ENCODE results near the gene HK1. TPM values are rescaled to one million over a fixed set of nuclear protein-coding genes. Genes with fewer than 3 reads are reported as not detected.
"Not testable (repeated sequence)": the region's sequence is repeated elsewhere in the genome, so short reads cannot be mapped to it uniquely, and the experiment has no call there.

Gene HK1
- total and polyA plus RNA-seq, 2 donors (not counting 1 experiment from before 2014, with no cell fraction given) = 60.6 to 172 TPM

- no peak overlapping the region for H3K9ac ChIP-seq (ENCODE audit: insufficient read depth, low read length)
- no peaks in the 10 kb centered on the region for H3K4me1 ChIP-seq (ENCODE audit: control insufficient read depth, extremely low read depth, insufficient read depth, low read length)
- DNase-seq (ENCODE audit: low read depth in 2 of 2) = no peak
Measured at GRCh38 chr10:69446229-69446628, 167.9 kb downstream of the HK1 start.

GRCh38 chr10:69446650-69447151, 168.4 kb downstream of the HK1 start:
- no peak overlapping the region for H3K9ac ChIP-seq (ENCODE audit: insufficient read depth, low read length)
- TF ChIP-seq, protein P1, sequence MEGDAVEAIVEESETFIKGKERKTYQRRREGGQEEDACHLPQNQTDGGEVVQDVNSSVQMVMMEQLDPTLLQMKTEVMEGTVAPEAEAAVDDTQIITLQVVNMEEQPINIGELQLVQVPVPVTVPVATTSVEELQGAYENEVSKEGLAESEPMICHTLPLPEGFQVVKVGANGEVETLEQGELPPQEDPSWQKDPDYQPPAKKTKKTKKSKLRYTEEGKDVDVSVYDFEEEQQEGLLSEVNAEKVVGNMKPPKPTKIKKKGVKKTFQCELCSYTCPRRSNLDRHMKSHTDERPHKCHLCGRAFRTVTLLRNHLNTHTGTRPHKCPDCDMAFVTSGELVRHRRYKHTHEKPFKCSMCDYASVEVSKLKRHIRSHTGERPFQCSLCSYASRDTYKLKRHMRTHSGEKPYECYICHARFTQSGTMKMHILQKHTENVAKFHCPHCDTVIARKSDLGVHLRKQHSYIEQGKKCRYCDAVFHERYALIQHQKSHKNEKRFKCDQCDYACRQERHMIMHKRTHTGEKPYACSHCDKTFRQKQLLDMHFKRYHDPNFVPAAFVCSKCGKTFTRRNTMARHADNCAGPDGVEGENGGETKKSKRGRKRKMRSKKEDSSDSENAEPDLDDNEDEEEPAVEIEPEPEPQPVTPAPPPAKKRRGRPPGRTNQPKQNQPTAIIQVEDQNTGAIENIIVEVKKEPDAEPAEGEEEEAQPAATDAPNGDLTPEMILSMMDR (conservative IDR thresholded peaks at IDR 0.05 in 1 of 2, IDR thresholded peaks at IDR 0.05 in 1 of 2; ENCODE audit: low read depth in 1 of 2, low read length in 2 of 2) = no peak
- no peak for TF ChIP-seq EZH2 (IDR thresholded peaks at IDR 0.05; ENCODE audit: low read length, missing control alignments)
- H3K79me2 ChIP-seq (ENCODE audit: control insufficient read depth, insufficient read depth, low read length) = no peaks in the 10 kb centered on the region
- no peak overlapping the region for H3K27ac ChIP-seq (ENCODE audit: insufficient read depth, low read length)
- H4K20me1 ChIP-seq (ENCODE audit: control insufficient read depth, extremely low read depth, insufficient read depth, low read length) = no peaks in the 10 kb centered on the region
- no peaks in the 10 kb centered on the region for H3K9me3 ChIP-seq (ENCODE audit: control insufficient read depth, insufficient read depth, low read depth, low read length)
- H2AFZ ChIP-seq (ENCODE audit: low read length) = no peak overlapping the region
- no peaks in the 10 kb centered on the region for H3K4me1 ChIP-seq (ENCODE audit: control insufficient read depth, extremely low read depth, insufficient read depth, low read length)
- no peaks in the 10 kb centered on the region for H3K36me3 ChIP-seq (ENCODE audit: control insufficient read depth, insufficient read depth, low read length)
- no peak overlapping the region for H3K4me3 ChIP-seq (replicated peaks in 1 of 4; ENCODE audit: control extremely low read depth in 1 of 4, insufficient read depth in 1 of 4, low read depth in 3 of 4, low read length in 4 of 4)
- H3K27me3 ChIP-seq (ENCODE audit: control insufficient read depth, insufficient read depth, low read length) = peaks cover 4% of the 10 kb centered on the region
- no peak overlapping the region for H3K4me2 ChIP-seq (ENCODE audit: extremely low read depth, insufficient read depth, low read length)
- peak; percentile 54 to 88 for DNase-seq (ENCODE audit: low read depth in 2 of 2)

More at GRCh38 chr10:69446229-69446628, 167.9 kb downstream of the HK1 start:
- Histone ChIP-seq H3K79me2 (ENCODE audit: control insufficient read depth, insufficient read depth, low read length) (no peaks in the 10 kb centered on the region), H3K4me3 (replicated peaks in 1 of 4; ENCODE audit: control extremely low read depth in 1 of 4, insufficient read depth in 1 of 4, low read depth in 3 of 4, low read length in 4 of 4) (no peak overlapping the region), H3K4me2 (ENCODE audit: extremely low read depth, insufficient read depth, low read length) (no peak overlapping the region), H3K9me3 (ENCODE audit: control insufficient read depth, insufficient read depth, low read depth, low read length) (no peaks in the 10 kb centered on the region), H3K27me3 (ENCODE audit: control insufficient read depth, insufficient read depth, low read length) (peaks cover 3% of the 10 kb centered on the region), H2AFZ (ENCODE audit: low read length) (no peak overlapping the region), H4K20me1 (ENCODE audit: control insufficient read depth, extremely low read depth, insufficient read depth, low read length) (no peaks in the 10 kb centered on the region), H3K27ac (ENCODE audit: insufficient read depth, low read length) (no peak overlapping the region), H3K36me3 (ENCODE audit: control insufficient read depth, insufficient read depth, low read length) (no peaks in the 10 kb centered on the region)
- TF ChIP-seq, protein P1 (conservative IDR thresholded peaks at IDR 0.05 in 1 of 2, IDR thresholded peaks at IDR 0.05 in 1 of 2; ENCODE audit: low read depth in 1 of 2, low read length in 2 of 2) = no peak
- TF ChIP-seq EZH2 (IDR thresholded peaks at IDR 0.05; ENCODE audit: low read length, missing control alignments) = no peak

GRCh38 chr10:69449841-69450240, 171.5 kb downstream of the HK1 start:
- no peak overlapping the region for H3K27ac ChIP-seq (ENCODE audit: insufficient read depth, low read length)
- no peak overlapping the region for H3K4me2 ChIP-seq (ENCODE audit: extremely low read depth, insufficient read depth, low read length)
- TF ChIP-seq, protein P1 (conservative IDR thresholded peaks at IDR 0.05 in 1 of 2, IDR thresholded peaks at IDR 0.05 in 1 of 2; ENCODE audit: low read depth in 1 of 2, low read length in 2 of 2) = peak in 1 of 2 donors; percentile 48
- no peak for TF ChIP-seq EZH2 (IDR thresholded peaks at IDR 0.05; ENCODE audit: low read length, missing control alignments)
- DNase-seq (ENCODE audit: low read depth in 2 of 2) = peak in 1 of 2 donors; percentile 33
- no peak overlapping the region for H2AFZ ChIP-seq (ENCODE audit: low read length)
- no peaks in the 10 kb centered on the region for H3K79me2 ChIP-seq (ENCODE audit: control insufficient read depth, insufficient read depth, low read length)
- no peak overlapping the region for H3K9ac ChIP-seq (ENCODE audit: insufficient read depth, low read length)
- H3K9me3 ChIP-seq (ENCODE audit: control insufficient read depth, insufficient read depth, low read depth, low read length) = no peaks in the 10 kb centered on the region
- no peaks in the 10 kb centered on the region for H4K20me1 ChIP-seq (ENCODE audit: control insufficient read depth, extremely low read depth, insufficient read depth, low read length)
- no peak overlapping the region for H3K4me3 ChIP-seq (replicated peaks in 1 of 4; ENCODE audit: control extremely low read depth in 1 of 4, insufficient read depth in 1 of 4, low read depth in 3 of 4, low read length in 4 of 4)
- H3K36me3 ChIP-seq (ENCODE audit: control insufficient read depth, insufficient read depth, low read length) = no peaks in the 10 kb centered on the region
- peaks cover 13% of the 10 kb centered on the region for H3K27me3 ChIP-seq (ENCODE audit: control insufficient read depth, insufficient read depth, low read length)
- no peaks in the 10 kb centered on the region for H3K4me1 ChIP-seq (ENCODE audit: control insufficient read depth, extremely low read depth, insufficient read depth, low read length)

- H3K79me2 ChIP-seq (ENCODE audit: control insufficient read depth, insufficient read depth, low read length); H4K20me1 ChIP-seq (ENCODE audit: control insufficient read depth, extremely low read depth, insufficient read depth, low read length); H3K4me3 ChIP-seq (replicated peaks in 1 of 4; ENCODE audit: control extremely low read depth in 1 of 4, insufficient read depth in 1 of 4, low read depth in 3 of 4, low read length in 4 of 4); H3K36me3 ChIP-seq (ENCODE audit: control insufficient read depth, insufficient read depth, low read length); H3K27ac ChIP-seq (ENCODE audit: insufficient read depth, low read length); H2AFZ ChIP-seq (ENCODE audit: low read length); H3K4me1 ChIP-seq (ENCODE audit: control insufficient read depth, extremely low read depth, insufficient read depth, low read length); DNase-seq (ENCODE audit: low read depth in 2 of 2); H3K4me2 ChIP-seq (ENCODE audit: extremely low read depth, insufficient read depth, low read length); H3K9me3 ChIP-seq (ENCODE audit: control insufficient read depth, insufficient read depth, low read depth, low read length); H3K9ac ChIP-seq (ENCODE audit: insufficient read depth, low read length): not testable (repeated sequence)
- peaks cover 13% of the 10 kb centered on the region for H3K27me3 ChIP-seq (ENCODE audit: control insufficient read depth, insufficient read depth, low read length)
Measured at GRCh38 chr10:69450395-69450794, 172.1 kb downstream of the HK1 start.
